GM23338 (cell line): ENCODE measurements around the gene ZBTB2.

Source experiments
- CREB1 ChIP-seq: fragments of 250-450 bp; sonication (Bioruptor Pico); IDR thresholded peaks from 2 replicates; pipeline ENCODE4 v1.5.0; 2020; ENCODE audit warnings: low read depth, mild to moderate bottlenecking, moderate library complexity
- EZH2 ChIP-seq: fragments of 200-600 bp; sonication (generic); IDR thresholded peaks from one replicate; pipeline ENCODE4 v1.8.0; 2017; ENCODE audit warnings: antibody characterized with exemption, mild to moderate bottlenecking, low read depth; ENCODE audit not compliant: unreplicated experiment
- EZH2phosphoT487 ChIP-seq: fragments of 200-600 bp; sonication (generic); IDR thresholded peaks from one replicate; pipeline ENCODE4 v1.8.1; 2018; ENCODE audit warnings: antibody characterized with exemption; ENCODE audit not compliant: unreplicated experiment
- JUNB ChIP-seq: IDR thresholded peaks from one replicate; pipeline ENCODE4 v1.6.1; 2016; ENCODE audit warnings: antibody characterized with exemption; ENCODE audit not compliant: unreplicated experiment
- NANOG ChIP-seq: IDR thresholded peaks from 2 replicates; pipeline ENCODE4 v1.6.1; 2016; ENCODE audit warnings: antibody characterized with exemption, borderline replicate concordance
- POLR2AphosphoS5 ChIP-seq: IDR thresholded peaks from 2 replicates; pipeline ENCODE4 v1.6.1; 2016; ENCODE audit warnings: antibody characterized with exemption, low read depth
- STAT1 ChIP-seq: IDR thresholded peaks from one replicate; pipeline ENCODE4 v1.6.1; 2016; ENCODE audit warnings: antibody characterized with exemption; ENCODE audit not compliant: unreplicated experiment
- ZNF331 ChIP-seq: fragments of 250-450 bp; sonication (Bioruptor Pico); IDR thresholded peaks from 2 replicates; pipeline ENCODE4 v1.5.0; 2020; ENCODE audit warnings: low read depth, mild to moderate bottlenecking, moderate library complexity
- TF ChIP-seq, protein P1 (sequence below), 2 experiments: fragments of 200-600 bp in 1 of 2; sonication (generic) in 1 of 2; conservative IDR thresholded peaks; 2 replicates each; pipeline versions ENCODE4 v1.5.1 to v1.6.1; 2016 to 2017; ENCODE audit warnings: antibody characterized with exemption in 2 of 2, low read depth in 2 of 2, mild to moderate bottlenecking in 2 of 2, moderate library complexity in 1 of 2
- TF ChIP-seq, protein P2 (sequence below): IDR thresholded peaks from one replicate; pipeline ENCODE4 v1.6.1; 2018; ENCODE audit warnings: antibody characterized with exemption; ENCODE audit not compliant: unreplicated experiment
- TF ChIP-seq, protein P3 (sequence below): IDR thresholded peaks from 2 replicates; pipeline ENCODE4 v1.6.1; 2016; ENCODE audit warnings: antibody characterized with exemption
- TF ChIP-seq, protein P4 (sequence below): fragments of 250-450 bp; sonication (Bioruptor Pico); IDR thresholded peaks from 2 replicates; pipeline ENCODE4 v1.5.0; 2020; ENCODE audit warnings: mild to moderate bottlenecking, moderate library complexity

DNA sequence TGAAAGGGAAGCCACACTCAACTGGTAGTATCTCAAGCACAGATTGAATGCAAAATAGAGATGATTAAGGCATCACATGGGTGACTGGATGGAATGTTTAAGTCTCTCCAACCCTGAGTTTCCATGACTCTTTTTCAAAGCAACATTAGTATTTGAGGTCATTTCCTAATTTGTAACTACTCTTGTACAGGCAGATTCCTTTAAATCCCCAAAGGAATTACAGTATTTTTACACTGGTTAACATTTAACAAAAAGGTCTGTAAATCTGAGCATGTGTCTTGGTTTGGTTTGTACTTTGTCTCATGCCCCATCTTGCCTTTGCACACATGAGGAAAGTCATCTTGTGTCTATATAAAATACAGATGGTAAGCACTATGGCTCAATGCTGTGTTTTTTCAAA lies 45.4 kb upstream of the ZBTB2 start:
- TF ChIP-seq EZH2 = no peak
- TF ChIP-seq, protein P1, sequence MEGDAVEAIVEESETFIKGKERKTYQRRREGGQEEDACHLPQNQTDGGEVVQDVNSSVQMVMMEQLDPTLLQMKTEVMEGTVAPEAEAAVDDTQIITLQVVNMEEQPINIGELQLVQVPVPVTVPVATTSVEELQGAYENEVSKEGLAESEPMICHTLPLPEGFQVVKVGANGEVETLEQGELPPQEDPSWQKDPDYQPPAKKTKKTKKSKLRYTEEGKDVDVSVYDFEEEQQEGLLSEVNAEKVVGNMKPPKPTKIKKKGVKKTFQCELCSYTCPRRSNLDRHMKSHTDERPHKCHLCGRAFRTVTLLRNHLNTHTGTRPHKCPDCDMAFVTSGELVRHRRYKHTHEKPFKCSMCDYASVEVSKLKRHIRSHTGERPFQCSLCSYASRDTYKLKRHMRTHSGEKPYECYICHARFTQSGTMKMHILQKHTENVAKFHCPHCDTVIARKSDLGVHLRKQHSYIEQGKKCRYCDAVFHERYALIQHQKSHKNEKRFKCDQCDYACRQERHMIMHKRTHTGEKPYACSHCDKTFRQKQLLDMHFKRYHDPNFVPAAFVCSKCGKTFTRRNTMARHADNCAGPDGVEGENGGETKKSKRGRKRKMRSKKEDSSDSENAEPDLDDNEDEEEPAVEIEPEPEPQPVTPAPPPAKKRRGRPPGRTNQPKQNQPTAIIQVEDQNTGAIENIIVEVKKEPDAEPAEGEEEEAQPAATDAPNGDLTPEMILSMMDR (conservative IDR thresholded peaks at IDR 0.05; ENCODE audit: low read depth in 2 of 2) = no peak
- no peak for TF ChIP-seq JUNB
- TF ChIP-seq POLR2AphosphoS5 = no peak
- TF ChIP-seq, protein P2, sequence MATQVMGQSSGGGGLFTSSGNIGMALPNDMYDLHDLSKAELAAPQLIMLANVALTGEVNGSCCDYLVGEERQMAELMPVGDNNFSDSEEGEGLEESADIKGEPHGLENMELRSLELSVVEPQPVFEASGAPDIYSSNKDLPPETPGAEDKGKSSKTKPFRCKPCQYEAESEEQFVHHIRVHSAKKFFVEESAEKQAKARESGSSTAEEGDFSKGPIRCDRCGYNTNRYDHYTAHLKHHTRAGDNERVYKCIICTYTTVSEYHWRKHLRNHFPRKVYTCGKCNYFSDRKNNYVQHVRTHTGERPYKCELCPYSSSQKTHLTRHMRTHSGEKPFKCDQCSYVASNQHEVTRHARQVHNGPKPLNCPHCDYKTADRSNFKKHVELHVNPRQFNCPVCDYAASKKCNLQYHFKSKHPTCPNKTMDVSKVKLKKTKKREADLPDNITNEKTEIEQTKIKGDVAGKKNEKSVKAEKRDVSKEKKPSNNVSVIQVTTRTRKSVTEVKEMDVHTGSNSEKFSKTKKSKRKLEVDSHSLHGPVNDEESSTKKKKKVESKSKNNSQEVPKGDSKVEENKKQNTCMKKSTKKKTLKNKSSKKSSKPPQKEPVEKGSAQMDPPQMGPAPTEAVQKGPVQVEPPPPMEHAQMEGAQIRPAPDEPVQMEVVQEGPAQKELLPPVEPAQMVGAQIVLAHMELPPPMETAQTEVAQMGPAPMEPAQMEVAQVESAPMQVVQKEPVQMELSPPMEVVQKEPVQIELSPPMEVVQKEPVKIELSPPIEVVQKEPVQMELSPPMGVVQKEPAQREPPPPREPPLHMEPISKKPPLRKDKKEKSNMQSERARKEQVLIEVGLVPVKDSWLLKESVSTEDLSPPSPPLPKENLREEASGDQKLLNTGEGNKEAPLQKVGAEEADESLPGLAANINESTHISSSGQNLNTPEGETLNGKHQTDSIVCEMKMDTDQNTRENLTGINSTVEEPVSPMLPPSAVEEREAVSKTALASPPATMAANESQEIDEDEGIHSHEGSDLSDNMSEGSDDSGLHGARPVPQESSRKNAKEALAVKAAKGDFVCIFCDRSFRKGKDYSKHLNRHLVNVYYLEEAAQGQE = no peak
- TF ChIP-seq STAT1 = no peak
- TF ChIP-seq, protein P3, sequence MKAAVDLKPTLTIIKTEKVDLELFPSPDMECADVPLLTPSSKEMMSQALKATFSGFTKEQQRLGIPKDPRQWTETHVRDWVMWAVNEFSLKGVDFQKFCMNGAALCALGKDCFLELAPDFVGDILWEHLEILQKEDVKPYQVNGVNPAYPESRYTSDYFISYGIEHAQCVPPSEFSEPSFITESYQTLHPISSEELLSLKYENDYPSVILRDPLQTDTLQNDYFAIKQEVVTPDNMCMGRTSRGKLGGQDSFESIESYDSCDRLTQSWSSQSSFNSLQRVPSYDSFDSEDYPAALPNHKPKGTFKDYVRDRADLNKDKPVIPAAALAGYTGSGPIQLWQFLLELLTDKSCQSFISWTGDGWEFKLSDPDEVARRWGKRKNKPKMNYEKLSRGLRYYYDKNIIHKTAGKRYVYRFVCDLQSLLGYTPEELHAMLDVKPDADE = no peak
- no peak for TF ChIP-seq EZH2phosphoT487
- no peak for TF ChIP-seq CREB1 (CRISPR knock-in tag)
- TF ChIP-seq, protein P4, sequence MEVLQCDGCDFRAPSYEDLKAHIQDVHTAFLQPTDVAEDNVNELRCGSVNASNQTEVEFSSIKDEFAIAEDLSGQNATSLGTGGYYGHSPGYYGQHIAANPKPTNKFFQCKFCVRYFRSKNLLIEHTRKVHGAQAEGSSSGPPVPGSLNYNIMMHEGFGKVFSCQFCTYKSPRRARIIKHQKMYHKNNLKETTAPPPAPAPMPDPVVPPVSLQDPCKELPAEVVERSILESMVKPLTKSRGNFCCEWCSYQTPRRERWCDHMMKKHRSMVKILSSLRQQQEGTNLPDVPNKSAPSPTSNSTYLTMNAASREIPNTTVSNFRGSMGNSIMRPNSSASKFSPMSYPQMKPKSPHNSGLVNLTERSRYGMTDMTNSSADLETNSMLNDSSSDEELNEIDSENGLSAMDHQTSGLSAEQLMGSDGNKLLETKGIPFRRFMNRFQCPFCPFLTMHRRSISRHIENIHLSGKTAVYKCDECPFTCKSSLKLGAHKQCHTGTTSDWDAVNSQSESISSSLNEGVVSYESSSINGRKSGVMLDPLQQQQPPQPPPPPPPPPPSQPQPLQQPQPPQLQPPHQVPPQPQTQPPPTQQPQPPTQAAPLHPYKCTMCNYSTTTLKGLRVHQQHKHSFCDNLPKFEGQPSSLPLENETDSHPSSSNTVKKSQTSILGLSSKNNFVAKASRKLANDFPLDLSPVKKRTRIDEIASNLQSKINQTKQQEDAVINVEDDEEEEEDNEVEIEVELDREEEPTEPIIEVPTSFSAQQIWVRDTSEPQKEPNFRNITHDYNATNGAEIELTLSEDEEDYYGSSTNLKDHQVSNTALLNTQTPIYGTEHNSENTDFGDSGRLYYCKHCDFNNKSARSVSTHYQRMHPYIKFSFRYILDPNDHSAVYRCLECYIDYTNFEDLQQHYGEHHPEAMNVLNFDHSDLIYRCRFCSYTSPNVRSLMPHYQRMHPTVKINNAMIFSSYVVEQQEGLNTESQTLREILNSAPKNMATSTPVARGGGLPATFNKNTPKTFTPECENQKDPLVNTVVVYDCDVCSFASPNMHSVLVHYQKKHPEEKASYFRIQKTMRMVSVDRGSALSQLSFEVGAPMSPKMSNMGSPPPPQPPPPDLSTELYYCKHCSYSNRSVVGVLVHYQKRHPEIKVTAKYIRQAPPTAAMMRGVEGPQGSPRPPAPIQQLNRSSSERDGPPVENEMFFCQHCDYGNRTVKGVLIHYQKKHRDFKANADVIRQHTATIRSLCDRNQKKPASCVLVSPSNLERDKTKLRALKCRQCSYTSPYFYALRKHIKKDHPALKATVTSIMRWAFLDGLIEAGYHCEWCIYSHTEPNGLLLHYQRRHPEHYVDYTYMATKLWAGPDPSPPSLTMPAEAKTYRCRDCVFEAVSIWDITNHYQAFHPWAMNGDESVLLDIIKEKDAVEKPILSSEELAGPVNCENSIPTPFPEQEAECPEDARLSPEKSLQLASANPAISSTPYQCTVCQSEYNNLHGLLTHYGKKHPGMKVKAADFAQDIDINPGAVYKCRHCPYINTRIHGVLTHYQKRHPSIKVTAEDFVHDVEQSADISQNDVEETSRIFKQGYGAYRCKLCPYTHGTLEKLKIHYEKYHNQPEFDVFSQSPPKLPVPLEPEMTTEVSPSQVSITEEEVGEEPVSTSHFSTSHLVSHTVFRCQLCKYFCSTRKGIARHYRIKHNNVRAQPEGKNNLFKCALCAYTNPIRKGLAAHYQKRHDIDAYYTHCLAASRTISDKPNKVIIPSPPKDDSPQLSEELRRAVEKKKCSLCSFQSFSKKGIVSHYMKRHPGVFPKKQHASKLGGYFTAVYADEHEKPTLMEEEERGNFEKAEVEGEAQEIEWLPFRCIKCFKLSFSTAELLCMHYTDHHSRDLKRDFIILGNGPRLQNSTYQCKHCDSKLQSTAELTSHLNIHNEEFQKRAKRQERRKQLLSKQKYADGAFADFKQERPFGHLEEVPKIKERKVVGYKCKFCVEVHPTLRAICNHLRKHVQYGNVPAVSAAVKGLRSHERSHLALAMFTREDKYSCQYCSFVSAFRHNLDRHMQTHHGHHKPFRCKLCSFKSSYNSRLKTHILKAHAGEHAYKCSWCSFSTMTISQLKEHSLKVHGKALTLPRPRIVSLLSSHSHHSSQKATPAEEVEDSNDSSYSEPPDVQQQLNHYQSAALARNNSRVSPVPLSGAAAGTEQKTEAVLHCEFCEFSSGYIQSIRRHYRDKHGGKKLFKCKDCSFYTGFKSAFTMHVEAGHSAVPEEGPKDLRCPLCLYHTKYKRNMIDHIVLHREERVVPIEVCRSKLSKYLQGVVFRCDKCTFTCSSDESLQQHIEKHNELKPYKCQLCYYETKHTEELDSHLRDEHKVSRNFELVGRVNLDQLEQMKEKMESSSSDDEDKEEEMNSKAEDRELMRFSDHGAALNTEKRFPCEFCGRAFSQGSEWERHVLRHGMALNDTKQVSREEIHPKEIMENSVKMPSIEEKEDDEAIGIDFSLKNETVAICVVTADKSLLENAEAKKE = no peak
- TF ChIP-seq ZNF331 (CRISPR knock-in tag) = no peak
- no peak for TF ChIP-seq NANOG
